IMR-90 (cell line): ENCODE data around the gene PELI3. TPM values are rescaled to one million over a fixed set of nuclear protein-coding genes. Genes with fewer than 3 reads are reported as not detected.

Experiments used
- ATAC-seq: fragments of 200-7000 bp; cut with Tn5 transposase; 2 replicates; pipeline ENCODE4 v1.9.1; 2020; ENCODE audit warnings: low read depth, mild to moderate bottlenecking, moderate library complexity
- BruUV-seq: library from RNA; stranded (reverse); fragments of 400-500 nt; replicated peaks from 2 replicates; lab custom pipeline; 2021; lab: Mats Ljungman, UMichigan
- CTCF ChIA-PET: fragments of 300-600 bp; formaldehyde crosslinking; extraction: SDS; loops from one replicate; lab custom pipeline; 2021; ENCODE audit warnings: antibody characterized with exemption; lab: Yijun Ruan, JAX
- POLR2A ChIA-PET: fragments of 300-600 bp; sonication (Branson Sonifier 250); formaldehyde crosslinking; loops from one replicate; lab custom pipeline; 2022; ENCODE audit warnings: antibody characterized with exemption; ENCODE audit not compliant: unreplicated experiment; lab: Charles Lee
- DNase-seq: peaks from one replicate; pipeline ENCODE4 v3.0.0; 2013
- H2AFZ ChIP-seq: replicated peaks from 2 replicates; pipeline ENCODE3; 2013; ENCODE audit warnings: low read length, mild to moderate bottlenecking; ENCODE audit not compliant: poor library complexity
- H2AK5ac ChIP-seq: 2 replicates; pipeline ENCODE4 v1.6.1; 2013; ENCODE audit warnings: low read depth, low read length, inconsistent platforms
- H2AK9ac ChIP-seq: replicated peaks from 2 replicates; pipeline ENCODE3; 2013; ENCODE audit warnings: mild to moderate bottlenecking, low read depth, low read length, moderate library complexity; ENCODE audit not compliant: poor library complexity
- H2BK120ac ChIP-seq: 2 replicates; pipeline ENCODE4 v1.6.1; 2013; ENCODE audit warnings: low read depth, low read length, inconsistent platforms
- H2BK15ac ChIP-seq: 3 replicates; pipeline ENCODE4 v1.6.1; 2013; ENCODE audit warnings: low read depth, low read length, inconsistent platforms
- H2BK20ac ChIP-seq: 2 replicates; pipeline ENCODE4 v1.6.1; 2013; ENCODE audit warnings: low read depth, mild to moderate bottlenecking, inconsistent platforms, low read length, moderate library complexity
- H2BK5ac ChIP-seq: 2 replicates; pipeline ENCODE4 v1.6.1; 2013; ENCODE audit warnings: mild to moderate bottlenecking, low read depth, low read length, inconsistent platforms; ENCODE audit not compliant: poor library complexity, severe bottlenecking
- H3K14ac ChIP-seq: replicated peaks from 2 replicates; pipeline ENCODE4 v1.6.1; 2013; ENCODE audit warnings: low read depth, low read length, inconsistent platforms
- H3K18ac ChIP-seq: 2 replicates; pipeline ENCODE4 v1.6.1; 2013; ENCODE audit warnings: low read depth, low read length, control low read depth
- H3K23ac ChIP-seq: 2 replicates; pipeline ENCODE4 v1.6.1; 2013; ENCODE audit warnings: low read depth, low read length, inconsistent platforms
- H3K27ac ChIP-seq: 2 replicates; pipeline ENCODE4 v1.5.1; 2013; ENCODE audit warnings: mild to moderate bottlenecking, control low read depth, low read length; ENCODE audit not compliant: insufficient read depth
- H3K27me3 ChIP-seq: 2 replicates; pipeline ENCODE4 v1.6.1; 2013; ENCODE audit warnings: low read length; ENCODE audit not compliant: control insufficient read depth, insufficient read depth
- H3K36me3 ChIP-seq: 2 replicates; pipeline ENCODE4 v1.6.1; 2013; ENCODE audit warnings: low read length, mixed read lengths; ENCODE audit not compliant: control insufficient read depth, insufficient read depth
- H3K4ac ChIP-seq: 2 replicates; pipeline ENCODE4 v1.6.1; 2013; ENCODE audit warnings: low read depth, low read length, inconsistent platforms
- H3K4me1 ChIP-seq: 2 replicates; pipeline ENCODE4 v1.6.1; 2013; ENCODE audit warnings: low read length, mixed read lengths; ENCODE audit not compliant: control insufficient read depth, insufficient read depth
- H3K4me2 ChIP-seq: 2 replicates; pipeline ENCODE4 v1.6.1; 2013; ENCODE audit warnings: low read depth, mild to moderate bottlenecking, control low read depth, low read length, moderate library complexity
- H3K4me3 ChIP-seq: 2 replicates; pipeline ENCODE4 v1.5.1; 2013; ENCODE audit warnings: low read depth, mild to moderate bottlenecking, control low read depth, low read length, moderate library complexity; ENCODE audit not compliant: insufficient read depth
- H3K56ac ChIP-seq: 2 replicates; pipeline ENCODE4 v1.6.1; 2013; ENCODE audit warnings: low read length, inconsistent platforms; ENCODE audit not compliant: insufficient read depth; ENCODE audit errors: extremely low read depth
- H3K79me1 ChIP-seq, 2 experiments: 2 replicates each; pipeline ENCODE4 v1.6.1; 2013; ENCODE audit warnings: low read length in 2 of 2, inconsistent platforms in 1 of 2, low read depth in 1 of 2
- H3K9ac ChIP-seq: 2 replicates; pipeline ENCODE4 v1.6.1; 2013; ENCODE audit warnings: low read depth, low read length, control low read depth
- H3K9me1 ChIP-seq: 2 replicates; pipeline ENCODE4 v1.6.1; 2013; ENCODE audit warnings: low read length, inconsistent platforms; ENCODE audit not compliant: insufficient read depth
- H3K9me3 ChIP-seq: 2 replicates; pipeline ENCODE4 v1.6.1; 2013; ENCODE audit warnings: low read length; ENCODE audit not compliant: control insufficient read depth, insufficient read depth
- H4K20me1 ChIP-seq: 2 replicates; pipeline ENCODE4 v1.6.1; 2013; ENCODE audit warnings: low read length, inconsistent platforms; ENCODE audit not compliant: insufficient read depth
- H4K5ac ChIP-seq: 2 replicates; pipeline ENCODE4 v1.6.1; 2013; ENCODE audit warnings: mild to moderate bottlenecking, low read depth, low read length, control low read depth
- H4K8ac ChIP-seq, 2 experiments: 2 replicates each; pipeline ENCODE4 v1.6.1; 2013; ENCODE audit warnings: low read depth in 2 of 2, low read length in 2 of 2, control low read depth in 1 of 2, inconsistent platforms in 1 of 2
- H4K91ac ChIP-seq: 2 replicates; pipeline ENCODE4 v1.6.1; 2013; ENCODE audit warnings: low read depth, low read length, inconsistent platforms; ENCODE audit not compliant: insufficient read depth
- BHLHE40 ChIP-seq: fragments of 150-350 bp; IDR thresholded peaks from 2 replicates; pipeline ENCODE4 v1.6.1; 2016; ENCODE audit warnings: mild to moderate bottlenecking, low read depth, low read length
- CEBPB ChIP-seq: IDR thresholded peaks from 2 replicates; pipeline ENCODE4 v1.6.1; 2012; ENCODE audit warnings: low read depth, low read length, improper control_type of control experiment
- CHD1 ChIP-seq: IDR thresholded peaks from 2 replicates; pipeline ENCODE4 v1.6.1; 2012; ENCODE audit warnings: low read depth, low read length, improper control_type of control experiment
- CTCF ChIP-seq: conservative IDR thresholded peaks from 2 replicates; pipeline ENCODE4 v1.5.1; 2012; ENCODE audit warnings: mild to moderate bottlenecking, low read depth, low read length, improper control_type of control experiment
- ELK1 ChIP-seq: fragments of 150-350 bp; IDR thresholded peaks from 2 replicates; pipeline ENCODE4 v1.6.1; 2016; ENCODE audit warnings: low read depth, mild to moderate bottlenecking, low read length, moderate library complexity, borderline replicate concordance
- FOS ChIP-seq: fragments of 150-350 bp; IDR thresholded peaks from 2 replicates; pipeline ENCODE4 v1.6.1; 2016; ENCODE audit warnings: low read depth, low read length
- MAFK ChIP-seq: IDR thresholded peaks from 2 replicates; pipeline ENCODE4 v1.6.1; 2012; ENCODE audit warnings: low read depth, low read length, improper control_type of control experiment
- MAZ ChIP-seq: IDR thresholded peaks from 2 replicates; pipeline ENCODE4 v1.6.1; 2012; ENCODE audit warnings: low read depth, mild to moderate bottlenecking, low read length, improper control_type of control experiment, moderate library complexity, borderline replicate concordance
- MXI1 ChIP-seq: IDR thresholded peaks from 2 replicates; pipeline ENCODE4 v1.6.1; 2012; ENCODE audit warnings: low read depth, mild to moderate bottlenecking, low read length, moderate library complexity, borderline replicate concordance
- NFE2L2 ChIP-seq: fragments of 150-350 bp; IDR thresholded peaks from 2 replicates; pipeline ENCODE4 v1.6.1; 2016; ENCODE audit warnings: low read depth, mild to moderate bottlenecking, low read length
- POLR2A ChIP-seq: IDR thresholded peaks from 2 replicates; pipeline ENCODE4 v1.6.1; 2012; ENCODE audit warnings: mild to moderate bottlenecking, low read depth, low read length
- RAD21 ChIP-seq: IDR thresholded peaks from 2 replicates; pipeline ENCODE4 v1.6.1; 2012; ENCODE audit warnings: low read length, improper control_type of control experiment
- RCOR1 ChIP-seq: IDR thresholded peaks from 2 replicates; pipeline ENCODE4 v1.6.1; 2012; ENCODE audit warnings: mild to moderate bottlenecking, low read length, improper control_type of control experiment; ENCODE audit not compliant: insufficient replicate concordance
- SMC3 ChIP-seq: fragments of 150-350 bp; IDR thresholded peaks from 2 replicates; pipeline ENCODE4 v1.6.1; 2016; ENCODE audit warnings: low read depth, mild to moderate bottlenecking, antibody characterized with exemption, low read length, moderate library complexity
- USF2 ChIP-seq: fragments of 150-350 bp; IDR thresholded peaks from 2 replicates; pipeline ENCODE4 v1.6.1; 2017; ENCODE audit warnings: mild to moderate bottlenecking, antibody characterized with exemption, low read length, low read depth
- WGBS, 2 experiments: methylation state at CpG; one replicate each; pipeline versions ENCODE4 v1.1.5 to v1.1.7; 2013; ENCODE audit warnings: missing lambda C conversion rate in 2 of 2; ENCODE audit not compliant: insufficient read length in 1 of 2; ENCODE audit errors: extremely low coverage in 2 of 2; 5-methylcytosine and 5-hydroxymethylcytosine counted together
- dilution Hi-C: fragments of 300-500 bp; cut with HindIII; formaldehyde crosslinking; loops from one replicate; pipeline ENCODE4 v1.14.3; 2018; ENCODE audit warnings: low sequenced_read_pairs; ENCODE audit not compliant: unreplicated experiment
- in situ Hi-C: fragments of 300-500 bp; cut with MboI; formaldehyde crosslinking; loops from 3 replicates; pipeline ENCODE4 v1.14.3; 2019; ENCODE audit warnings: low sequenced_read_pairs, inconsistent platforms, mixed read lengths
- intact Hi-C: fragments of 100-400 bp; cut with micrococcal nuclease; formaldehyde crosslinking; loops from 2 replicates; pipeline ENCODE4 v1.10.0; 2022
- polyA plus RNA-seq, 3 experiments: library from polyadenylated mRNA; depleted of rRNA; stranded (reverse); fragments of >200 nt; gene quantifications; 2 replicates each; pipeline ENCODE4 v1.2.3, GENCODE V29; 2012; ENCODE audit warnings: low replicate concordance in 1 of 3
- total RNA-seq: library from RNA; depleted of rRNA; stranded (reverse); fragments of >200 nt; gene quantifications from 2 replicates; pipeline ENCODE4 v1.2.3, GENCODE V29; 2012

PELI3 gene
- total and polyA plus RNA-seq, 2 of the 4 experiments (the other 2 are of a cell fraction), result 5.0 to 6.3 TPM

- no TSS peak for BruUV-seq
- Histone ChIP-seq H3K9me3 (no peaks in the 10 kb centered on the region), H3K56ac (no peak within 1 kb of the TSS), H4K91ac (no peak within 1 kb of the TSS), H4K5ac (no peak within 1 kb of the TSS), H3K4me2 (no peak within 1 kb of the TSS), H3K36me3 (peaks cover 3% of the 10 kb centered on the region; the same call in 1 of the 2 replicates), H3K27me3 (peaks cover 6% of the 10 kb centered on the region), H2AFZ (peak within 1 kb of the TSS; percentile 60), H3K23ac (no peak within 1 kb of the TSS), H3K9ac (no peak within 1 kb of the TSS), H3K27ac (no peak within 1 kb of the TSS), H3K4me1 (peaks cover 3% of the 10 kb centered on the region; the same call in 1 of the 2 replicates), H3K79me1 (peaks cover 0 to 31% of the 10 kb centered on the region in 2 experiments; a peak in 2 of 4 replicates), H2AK5ac (no peak within 1 kb of the TSS), H3K14ac (no peak within 1 kb of the TSS), H2BK20ac (no peak within 1 kb of the TSS), H3K18ac (no peak within 1 kb of the TSS), H2BK5ac (no peak within 1 kb of the TSS), H3K4ac (no peak within 1 kb of the TSS), H4K8ac (no peak within 1 kb of the TSS), H2AK9ac (peak within 1 kb of the TSS; percentile 55), H4K20me1 (peaks cover 56% of the 10 kb centered on the region), H3K4me3 (no peak within 1 kb of the TSS), H3K9me1 (peaks cover 26% of the 10 kb centered on the region), H2BK120ac (no peak within 1 kb of the TSS), H2BK15ac (no peak within 1 kb of the TSS)
- WGBS, 2 experiments, result 11% methylated on average over 28 of the region's 71 CpGs; no CpG with 5 or more reads in 1 of the 2 experiments
- DNase-seq (no peak), ATAC-seq (no peak)
- in situ Hi-C loops, result no loop called here
- POLR2A ChIA-PET, result no interaction called here
- dilution Hi-C loops, result no loop called here
- intact Hi-C loops, result no loop called here
- CTCF ChIA-PET, result interaction anchor here (1.5 kb wide), 1 partner anchor 12 kb away, joined by 8 read pairs; no protein-coding TSS in a partner anchor
- TF ChIP-seq ELK1 (no peak), MAFK (no peak), MAZ (no peak), MXI1 (no peak), CHD1 (no peak), FOS (no peak), SMC3 (no peak), CTCF (no peak), USF2 (no peak), CEBPB (no peak), BHLHE40 (no peak), RCOR1 (no peak), NFE2L2 (no peak), POLR2A (no peak), RAD21 (no peak)
Measured at GRCh38 chr11:66420671-66421476, 45.8 kb upstream of the PELI3 start, which contains the start of gene NPAS4. Gene NPAS4 (plus strand): TSS chr11:66421035. CDS start chr11:66421180, 145 bp downstream.
